ENCODE measurements around the gene GCA. TPM values are rescaled to one million over a fixed set of nuclear protein-coding genes. Genes with fewer than 3 reads are reported as not detected.

GCA gene
- total and polyA plus RNA-seq, 2 of the 13 experiments (the other 11 are each of a cell fraction or from before 2014, with no cell fraction given), result 42.0 to 48.3 TPM

DNA sequence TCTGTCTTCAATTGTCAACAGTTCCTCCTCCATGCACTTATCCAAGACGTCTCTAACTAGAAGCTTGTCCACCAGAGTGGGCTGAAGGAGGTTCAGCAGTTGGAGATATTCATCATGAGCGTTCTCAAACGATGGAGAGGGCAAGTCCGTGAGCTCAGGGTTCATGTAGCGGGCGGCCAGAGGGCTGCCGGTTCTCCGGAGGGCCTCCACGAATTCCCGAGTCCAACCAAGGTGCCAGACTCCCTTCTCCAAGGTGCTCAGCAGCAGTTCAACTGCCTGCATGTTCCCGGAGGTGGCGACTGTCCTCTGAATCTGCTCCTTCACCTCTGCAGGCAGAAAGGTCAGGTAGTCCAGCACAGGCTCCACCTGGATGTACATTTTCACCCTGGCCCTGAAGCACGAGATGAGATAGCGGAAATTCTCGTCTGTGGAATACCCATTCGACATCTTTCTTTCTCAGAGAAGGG is 26.0 kb upstream of the GCA start (continued):
- TF ChIP-seq KDM5B (CRISPR knock-in tag; IDR thresholded peaks at IDR 0.05; ENCODE audit: borderline replicate concordance) (no peak), TAF15 (IDR thresholded peaks at IDR 0.05; ENCODE audit: low read depth, low read length, poor library complexity, severe bottlenecking) (no peak), NCOA5 (CRISPR knock-in tag; IDR thresholded peaks at IDR 0.05) (no peak), ZNF496 (CRISPR knock-in tag; IDR thresholded peaks at IDR 0.05; ENCODE audit: insufficient replicate concordance) (no peak), BHLHE40 (IDR thresholded peaks at IDR 0.05; ENCODE audit: low read length) (no peak), ZNF703 (CRISPR knock-in tag; IDR thresholded peaks at IDR 0.05; ENCODE audit: borderline replicate concordance) (no peak), TEAD3 (CRISPR knock-in tag; optimal IDR thresholded peaks at IDR 0.05; ENCODE audit: borderline replicate concordance) (peak; percentile 26), SNAPC2 (CRISPR knock-in tag; IDR thresholded peaks at IDR 0.05) (0 out of 2 replicates have a peak, but pooled peaks have one; percentile 18), NCOA1 (CRISPR knock-in tag; IDR thresholded peaks at IDR 0.05) (0 out of 2 replicates have a peak, but pooled peaks have one; percentile 49), NR1H2 (CRISPR knock-in tag; IDR thresholded peaks at IDR 0.05; ENCODE audit: borderline replicate concordance, low read depth) (no peak), KDM2A (CRISPR knock-in tag; IDR thresholded peaks at IDR 0.05; ENCODE audit: borderline replicate concordance, low read depth) (0 out of 2 replicates have a peak, but pooled peaks have one; percentile 37), ZBTB20 (CRISPR knock-in tag; IDR thresholded peaks at IDR 0.05; ENCODE audit: borderline replicate concordance, low read depth) (no peak), HMG20B (CRISPR knock-in tag; conservative IDR thresholded peaks at IDR 0.05) (no peak), ZNF768 (CRISPR knock-in tag; IDR thresholded peaks at IDR 0.05) (no peak), ZNF501 (CRISPR knock-in tag; IDR thresholded peaks at IDR 0.05) (no peak; the same call in 1 of the 2 replicates), ZSCAN25 (CRISPR knock-in tag; IDR thresholded peaks at IDR 0.05) (peak; percentile 55; the same call in 1 of the 2 replicates), MAZ (IDR thresholded peaks at IDR 0.05; ENCODE audit: borderline replicate concordance, low read depth, low read length) (no peak), MAZ (CRISPR knock-in tag; IDR thresholded peaks at IDR 0.05; ENCODE audit: low read depth) (0 out of 2 replicates have a peak, but pooled peaks have one; percentile 15), ZNF670 (CRISPR knock-in tag; IDR thresholded peaks at IDR 0.05; ENCODE audit: borderline replicate concordance) (no peak), IKZF4 (CRISPR knock-in tag; IDR thresholded peaks at IDR 0.05; ENCODE audit: borderline replicate concordance, low read depth, not compliant biosample characterization) (no peak), ZNF263 (CRISPR knock-in tag; IDR thresholded peaks at IDR 0.05) (no peak)
- TF ChIP-seq, protein P1, sequence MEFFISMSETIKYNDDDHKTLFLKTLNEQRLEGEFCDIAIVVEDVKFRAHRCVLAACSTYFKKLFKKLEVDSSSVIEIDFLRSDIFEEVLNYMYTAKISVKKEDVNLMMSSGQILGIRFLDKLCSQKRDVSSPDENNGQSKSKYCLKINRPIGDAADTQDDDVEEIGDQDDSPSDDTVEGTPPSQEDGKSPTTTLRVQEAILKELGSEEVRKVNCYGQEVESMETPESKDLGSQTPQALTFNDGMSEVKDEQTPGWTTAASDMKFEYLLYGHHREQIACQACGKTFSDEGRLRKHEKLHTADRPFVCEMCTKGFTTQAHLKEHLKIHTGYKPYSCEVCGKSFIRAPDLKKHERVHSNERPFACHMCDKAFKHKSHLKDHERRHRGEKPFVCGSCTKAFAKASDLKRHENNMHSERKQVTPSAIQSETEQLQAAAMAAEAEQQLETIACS (CRISPR knock-in tag; IDR thresholded peaks at IDR 0.05), result no peak
- TF ChIP-seq, protein P2, sequence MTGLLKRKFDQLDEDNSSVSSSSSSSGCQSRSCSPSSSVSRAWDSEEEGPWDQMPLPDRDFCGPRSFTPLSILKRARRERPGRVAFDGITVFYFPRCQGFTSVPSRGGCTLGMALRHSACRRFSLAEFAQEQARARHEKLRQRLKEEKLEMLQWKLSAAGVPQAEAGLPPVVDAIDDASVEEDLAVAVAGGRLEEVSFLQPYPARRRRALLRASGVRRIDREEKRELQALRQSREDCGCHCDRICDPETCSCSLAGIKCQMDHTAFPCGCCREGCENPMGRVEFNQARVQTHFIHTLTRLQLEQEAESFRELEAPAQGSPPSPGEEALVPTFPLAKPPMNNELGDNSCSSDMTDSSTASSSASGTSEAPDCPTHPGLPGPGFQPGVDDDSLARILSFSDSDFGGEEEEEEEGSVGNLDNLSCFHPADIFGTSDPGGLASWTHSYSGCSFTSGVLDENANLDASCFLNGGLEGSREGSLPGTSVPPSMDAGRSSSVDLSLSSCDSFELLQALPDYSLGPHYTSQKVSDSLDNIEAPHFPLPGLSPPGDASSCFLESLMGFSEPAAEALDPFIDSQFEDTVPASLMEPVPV (CRISPR knock-in tag; IDR thresholded peaks at IDR 0.05), result peak; percentile 28; the same call in 1 of the 2 replicates
- TF ChIP-seq, protein P3, sequence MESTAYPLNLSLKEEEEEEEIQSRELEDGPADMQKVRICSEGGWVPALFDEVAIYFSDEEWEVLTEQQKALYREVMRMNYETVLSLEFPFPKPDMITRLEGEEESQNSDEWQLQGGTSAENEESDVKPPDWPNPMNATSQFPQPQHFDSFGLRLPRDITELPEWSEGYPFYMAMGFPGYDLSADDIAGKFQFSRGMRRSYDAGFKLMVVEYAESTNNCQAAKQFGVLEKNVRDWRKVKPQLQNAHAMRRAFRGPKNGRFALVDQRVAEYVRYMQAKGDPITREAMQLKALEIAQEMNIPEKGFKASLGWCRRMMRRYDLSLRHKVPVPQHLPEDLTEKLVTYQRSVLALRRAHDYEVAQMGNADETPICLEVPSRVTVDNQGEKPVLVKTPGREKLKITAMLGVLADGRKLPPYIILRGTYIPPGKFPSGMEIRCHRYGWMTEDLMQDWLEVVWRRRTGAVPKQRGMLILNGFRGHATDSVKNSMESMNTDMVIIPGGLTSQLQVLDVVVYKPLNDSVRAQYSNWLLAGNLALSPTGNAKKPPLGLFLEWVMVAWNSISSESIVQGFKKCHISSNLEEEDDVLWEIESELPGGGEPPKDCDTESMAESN (CRISPR knock-in tag; conservative IDR thresholded peaks at IDR 0.05), result no peak; the same call in 1 of the 2 replicates
- TF ChIP-seq, protein P4, sequence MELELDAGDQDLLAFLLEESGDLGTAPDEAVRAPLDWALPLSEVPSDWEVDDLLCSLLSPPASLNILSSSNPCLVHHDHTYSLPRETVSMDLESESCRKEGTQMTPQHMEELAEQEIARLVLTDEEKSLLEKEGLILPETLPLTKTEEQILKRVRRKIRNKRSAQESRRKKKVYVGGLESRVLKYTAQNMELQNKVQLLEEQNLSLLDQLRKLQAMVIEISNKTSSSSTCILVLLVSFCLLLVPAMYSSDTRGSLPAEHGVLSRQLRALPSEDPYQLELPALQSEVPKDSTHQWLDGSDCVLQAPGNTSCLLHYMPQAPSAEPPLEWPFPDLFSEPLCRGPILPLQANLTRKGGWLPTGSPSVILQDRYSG (CRISPR knock-in tag; IDR thresholded peaks at IDR 0.05), result no peak
